Left hindlimb (tissue), 1 donor: ENCODE measurements around the gene PPDPF.

Experiments used
- DNase-seq: peaks from one replicate; pipeline ENCODE4 v3.0.0-alpha.2; 2018

The PPDPF gene

GRCh38 chr20:63539092-63539430, 18.5 kb downstream of the PPDPF start:
- DNase-seq, result no peak

- no peak for DNase-seq
Measured at GRCh38 chr20:63539441-63540370, 19.1 kb downstream of the PPDPF start.

- no peak for DNase-seq
Measured at GRCh38 chr20:63540417-63541186, 20.0 kb downstream of the PPDPF start.

- no peak for DNase-seq
Measured at GRCh38 chr20:63541371-63541770, 20.8 kb downstream of the PPDPF start.

GRCh38 chr20:63542031-63542559, 21.5 kb downstream of the PPDPF start:
- DNase-seq, result no peak

- DNase-seq, result no peak
Measured at GRCh38 chr20:63542696-63543095, 22.1 kb downstream of the PPDPF start.

GRCh38 chr20:63543131-63543530, 22.6 kb downstream of the PPDPF start:
- no peak for DNase-seq

GRCh38 chr20:63543733-63544132, 23.2 kb downstream of the PPDPF start:
- no peak for DNase-seq

GRCh38 chr20:63544241-63544957, 23.8 kb downstream of the PPDPF start:
- no peak for DNase-seq

- DNase-seq, result no peak
Measured at GRCh38 chr20:63544958-63545516, 24.5 kb downstream of the PPDPF start.

GRCh38 chr20:63545814-63546213, 25.2 kb downstream of the PPDPF start:
- DNase-seq, result no peak

- no peak for DNase-seq
Measured at GRCh38 chr20:63546256-63546955, 25.8 kb downstream of the PPDPF start.

- no peak for DNase-seq
Measured at GRCh38 chr20:63546956-63547724, 26.6 kb downstream of the PPDPF start.

GRCh38 chr20:63547725-63548480, 27.3 kb downstream of the PPDPF start, which contains the start of gene SRMS:
Gene SRMS (minus strand): TSS chr20:63547749. CDS start chr20:63547463, 286 bp downstream.
- no peak for DNase-seq

GRCh38 chr20:63548542-63548941, 28.0 kb downstream of the PPDPF start:
- DNase-seq, result no peak

- DNase-seq, result no peak
Measured at GRCh38 chr20:63549019-63549418, 28.5 kb downstream of the PPDPF start.

GRCh38 chr20:63549679-63550282, 29.2 kb downstream of the PPDPF start:
- DNase-seq, result no peak

GRCh38 chr20:63551068-63551467, 30.5 kb downstream of the PPDPF start:
- no peak for DNase-seq

GRCh38 chr20:63552481-63553249, 32.1 kb downstream of the PPDPF start:
- DNase-seq, result no peak
